GM23338 (cell line): ENCODE measurements around the gene ADSL.

Experiments
- CTCF ChIP-seq, 2 experiments: fragments of 200-600 bp in 1 of 2; sonication (generic) in 1 of 2; conservative IDR thresholded peaks; 2 replicates each; pipeline versions ENCODE4 v1.5.1 to v1.6.1; 2016 to 2017; ENCODE audit warnings: antibody characterized with exemption in 2 of 2, low read depth in 2 of 2, mild to moderate bottlenecking in 2 of 2, moderate library complexity in 1 of 2
- EZH2 ChIP-seq: fragments of 200-600 bp; sonication (generic); IDR thresholded peaks from one replicate; pipeline ENCODE4 v1.8.0; 2017; ENCODE audit warnings: antibody characterized with exemption, mild to moderate bottlenecking, low read depth; ENCODE audit not compliant: unreplicated experiment
- REST ChIP-seq: IDR thresholded peaks from one replicate; pipeline ENCODE4 v1.6.1; 2018; ENCODE audit warnings: antibody characterized with exemption; ENCODE audit not compliant: unreplicated experiment

GRCh38 chr22:40381461-40381860 is 35.2 kb downstream of the ADSL start:
- TF ChIP-seq EZH2 (no peak), CTCF (conservative IDR thresholded peaks at IDR 0.05; ENCODE audit: low read depth in 2 of 2) (no peak), REST (no peak)
